B cell (primary cell): ENCODE results near the gene MOBP. TPM values are rescaled to one million over a fixed set of nuclear protein-coding genes. Genes with fewer than 3 reads are reported as not detected.

Source experiments
- ATAC-seq: fragments of 200-7000 bp; cut with Tn5 transposase; one replicate; pipeline ENCODE4 v1.10.0; 2021; ENCODE audit warnings: low read depth, mild to moderate bottlenecking, moderate number of reproducible peaks, moderate library complexity
- CTCF ChIA-PET: fragments of 350-600 bp; sonication (Branson Sonifier 250); formaldehyde crosslinking; loops from one replicate; lab custom pipeline; 2021; ENCODE audit warnings: antibody characterized with exemption, inconsistent platforms; lab: Charles Lee
- POLR2A ChIA-PET: fragments of 350-600 bp; sonication (Branson Sonifier 250); formaldehyde crosslinking; loops from one replicate; lab custom pipeline; 2021; ENCODE audit warnings: antibody characterized with exemption; lab: Charles Lee
- DNase-seq: peaks from one replicate; pipeline ENCODE4 v3.0.0; 2013
- H2AFZ ChIP-seq: 2 replicates; pipeline ENCODE4 v1.6.1; 2012; ENCODE audit warnings: mild to moderate bottlenecking, low read depth, low read length; ENCODE audit not compliant: insufficient read depth, poor library complexity, severe bottlenecking
- H3K27ac ChIP-seq, 2 donors: 1 replicate in 1 of 2; 2 replicates in 1 of 2; pipeline ENCODE4 v1.5.1; 2012 to 2013; ENCODE audit warnings: low read length in 2 of 2, mild to moderate bottlenecking in 2 of 2, moderate library complexity in 1 of 2
- H3K27me3 ChIP-seq, 4 experiments: fragments of 200-600 bp in 1 of 4; sonication (generic) in 1 of 4; replicated peaks in 1 of 4; 1 replicate in 2 of 4; 2 replicates in 2 of 4; pipeline versions ENCODE4 v1.6.1 to v1.7.0; 2013 to 2016; ENCODE audit warnings: low read length in 3 of 4, mild to moderate bottlenecking in 2 of 4, mixed read lengths in 1 of 4, moderate library complexity in 1 of 4; ENCODE audit not compliant: insufficient read depth in 4 of 4, control insufficient read depth in 3 of 4; ENCODE audit errors: control extremely low read depth in 1 of 4
- H3K36me3 ChIP-seq, 2 experiments: replicated peaks in 1 of 2; 1 replicate in 1 of 2; 2 replicates in 1 of 2; pipeline versions ENCODE4 v1.6.1 to v1.7.1; 2013; ENCODE audit warnings: low read length in 1 of 2; ENCODE audit not compliant: insufficient read depth in 2 of 2, control insufficient read depth in 1 of 2; ENCODE audit errors: control extremely low read depth in 1 of 2, extremely low read depth in 1 of 2
- H3K4me1 ChIP-seq, 2 donors: fragments of 200-600 bp in 1 of 2; sonication (generic) in 1 of 2; 1 replicate in 1 of 2; 2 replicates in 1 of 2; pipeline versions ENCODE4 v1.5.1 to v1.6.1; 2013 to 2017; ENCODE audit warnings: low read length in 2 of 2; ENCODE audit not compliant: control insufficient read depth in 2 of 2, insufficient read depth in 2 of 2
- H3K4me2 ChIP-seq: replicated peaks from 2 replicates; pipeline ENCODE3; 2012; ENCODE audit warnings: mild to moderate bottlenecking, low read depth, low read length; ENCODE audit not compliant: poor library complexity, severe bottlenecking
- H3K4me3 ChIP-seq, 5 experiments: fragments of 200-600 bp in 1 of 5; sonication (generic) in 1 of 5; 1 replicate in 3 of 5; 2 replicates in 2 of 5; pipeline versions ENCODE4 v1.5.1 to v1.7.0; 2011 to 2016; ENCODE audit warnings: low read length in 4 of 5, mild to moderate bottlenecking in 4 of 5, low read depth in 2 of 5, control low read depth in 1 of 5, moderate library complexity in 1 of 5; ENCODE audit not compliant: insufficient read depth in 1 of 5; ENCODE audit errors: control extremely low read depth in 1 of 5, extremely low read depth in 1 of 5
- H3K79me2 ChIP-seq: fragments of 200-600 bp; sonication (generic); one replicate; pipeline ENCODE4 v1.6.0; 2016; ENCODE audit warnings: low read length; ENCODE audit not compliant: control insufficient read depth, insufficient read depth
- H3K9ac ChIP-seq: fragments of 200-600 bp; sonication (generic); 2 replicates; pipeline ENCODE4 v1.6.1; 2017; ENCODE audit warnings: mild to moderate bottlenecking, low read length, moderate library complexity
- H3K9me3 ChIP-seq, 3 donors: one replicate each; pipeline versions ENCODE4 v1.6.1 to v1.7.1; 2013; ENCODE audit warnings: low read length in 2 of 3; ENCODE audit not compliant: control insufficient read depth in 2 of 3, insufficient read depth in 1 of 3; ENCODE audit errors: control extremely low read depth in 1 of 3
- H4K20me1 ChIP-seq: 2 replicates; pipeline ENCODE4 v1.6.0; 2012; ENCODE audit warnings: mild to moderate bottlenecking, low read length; ENCODE audit not compliant: insufficient read depth, control insufficient read depth, poor library complexity, severe bottlenecking
- H3K27ac Mint-ChIP-seq: one replicate; pipeline ENCODE4 v1.8.0; 2021; ENCODE audit warnings: mixed read lengths
- H3K27me3 Mint-ChIP-seq: one replicate; pipeline ENCODE4 v1.8.0; 2021; ENCODE audit warnings: mixed read lengths
- H3K4me1 Mint-ChIP-seq: one replicate; pipeline ENCODE4 v1.8.0; 2021; ENCODE audit warnings: mixed read lengths
- H3K4me3 Mint-ChIP-seq: one replicate; pipeline ENCODE4 v1.8.0; 2021; ENCODE audit warnings: mixed read lengths
- H3K9me3 Mint-ChIP-seq: one replicate; pipeline ENCODE4 v1.8.0; 2022; ENCODE audit warnings: mixed read lengths; ENCODE audit not compliant: insufficient read depth
- EZH2 ChIP-seq: IDR thresholded peaks from 2 replicates; pipeline ENCODE4 v1.6.1; 2012; ENCODE audit warnings: borderline replicate concordance, low read depth, mild to moderate bottlenecking, moderate library complexity, low read length; ENCODE audit not compliant: insufficient read depth, poor library complexity, severe bottlenecking
- WGBS: methylation state at CpG from one replicate; pipeline ENCODE4 v1.1.5; 2013; ENCODE audit warnings: missing lambda C conversion rate; ENCODE audit not compliant: insufficient coverage; 5-methylcytosine and 5-hydroxymethylcytosine counted together
- intact Hi-C: fragments of 100-400 bp; cut with micrococcal nuclease; formaldehyde crosslinking; loops from one replicate; pipeline ENCODE4 v1.10.0; 2022
- polyA plus RNA-seq: library from polyadenylated mRNA; depleted of rRNA; stranded (reverse); fragments of >200 nt; gene quantifications from 2 replicates; pipeline ENCODE4 v1.2.3, GENCODE V29; 2012
- total RNA-seq, 2 donors: library from RNA; stranded (reverse); fragments of 120-200 nt in 1 of 2; gene quantifications; 1 replicate in 1 of 2; 2 replicates in 1 of 2; pipeline versions ENCODE4 v1.2.3 to v1.2.4, GENCODE V29; 2013 to 2022
- TF ChIP-seq, protein P1 (sequence below): fragments of 200-600 bp; IDR thresholded peaks from one replicate; pipeline ENCODE4 v1.8.0; 2022; ENCODE audit warnings: antibody characterized with exemption, mild to moderate bottlenecking

The MOBP gene
- total and polyA plus RNA-seq, 2 donors (not counting 1 experiment from before 2014, with no cell fraction given): 0.04 TPM; not detected in 1

DNA sequence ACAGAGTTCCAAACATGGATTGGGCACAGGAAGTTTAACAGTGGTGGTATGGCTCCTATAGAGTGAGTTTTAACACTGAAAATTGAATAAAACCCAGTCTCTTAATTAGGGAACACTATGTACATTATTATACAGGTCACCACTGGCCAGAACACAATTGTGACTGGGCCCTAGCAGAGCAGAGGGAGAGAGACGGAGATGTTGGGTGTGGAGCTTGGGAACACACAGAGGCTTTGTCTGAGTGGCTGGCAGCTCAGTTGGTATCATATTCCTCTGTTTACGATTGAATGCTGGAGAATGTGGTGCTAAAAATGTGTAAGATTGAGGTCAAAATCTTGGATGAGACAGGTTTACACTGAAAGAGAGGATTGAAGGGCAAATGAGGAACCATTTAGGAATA, 6.8 kb upstream of the MOBP start:
- no peak for TF ChIP-seq EZH2
- TF ChIP-seq, protein P1, sequence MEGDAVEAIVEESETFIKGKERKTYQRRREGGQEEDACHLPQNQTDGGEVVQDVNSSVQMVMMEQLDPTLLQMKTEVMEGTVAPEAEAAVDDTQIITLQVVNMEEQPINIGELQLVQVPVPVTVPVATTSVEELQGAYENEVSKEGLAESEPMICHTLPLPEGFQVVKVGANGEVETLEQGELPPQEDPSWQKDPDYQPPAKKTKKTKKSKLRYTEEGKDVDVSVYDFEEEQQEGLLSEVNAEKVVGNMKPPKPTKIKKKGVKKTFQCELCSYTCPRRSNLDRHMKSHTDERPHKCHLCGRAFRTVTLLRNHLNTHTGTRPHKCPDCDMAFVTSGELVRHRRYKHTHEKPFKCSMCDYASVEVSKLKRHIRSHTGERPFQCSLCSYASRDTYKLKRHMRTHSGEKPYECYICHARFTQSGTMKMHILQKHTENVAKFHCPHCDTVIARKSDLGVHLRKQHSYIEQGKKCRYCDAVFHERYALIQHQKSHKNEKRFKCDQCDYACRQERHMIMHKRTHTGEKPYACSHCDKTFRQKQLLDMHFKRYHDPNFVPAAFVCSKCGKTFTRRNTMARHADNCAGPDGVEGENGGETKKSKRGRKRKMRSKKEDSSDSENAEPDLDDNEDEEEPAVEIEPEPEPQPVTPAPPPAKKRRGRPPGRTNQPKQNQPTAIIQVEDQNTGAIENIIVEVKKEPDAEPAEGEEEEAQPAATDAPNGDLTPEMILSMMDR: no peak
- H3K4me3 ChIP-seq: no peak overlapping the region
- H3K27ac ChIP-seq: no peak overlapping the region
- Mint-ChIP-seq H3K9me3 (no peaks in the 10 kb centered on the region), H3K4me3 (no peak overlapping the region), H3K4me1 (no peaks in the 10 kb centered on the region), H3K27me3 (peaks cover 22% of the 10 kb centered on the region), H3K27ac (no peak overlapping the region)
- H4K20me1 ChIP-seq: no peaks in the 10 kb centered on the region
- POLR2A ChIA-PET: interaction anchor here (0.5 kb wide), 1 partner anchor 35 kb away, joined by 3 read pairs; no protein-coding TSS in a partner anchor
- H2AFZ ChIP-seq: no peak overlapping the region
- no peaks in the 10 kb centered on the region for H3K27me3 ChIP-seq
- no peaks in the 10 kb centered on the region for H3K79me2 ChIP-seq
- intact Hi-C loops: no loop called here
- no peaks in the 10 kb centered on the region for H3K36me3 ChIP-seq
- H3K4me1 ChIP-seq: no peaks in the 10 kb centered on the region
- ATAC-seq (no peak), DNase-seq (no peak)
- peaks cover 0 to 4% (median 0%) of the 10 kb centered on the region in 3 donors for H3K9me3 ChIP-seq
- 94% methylated on average over 1 of the region's 2 CpGs for WGBS
- H3K9ac ChIP-seq: no peak overlapping the region
- CTCF ChIA-PET: interaction anchor here (0.7 kb wide), 1 partner anchor 1202 kb away, joined by 4 read pairs; no protein-coding TSS in a partner anchor
- no peak overlapping the region for H3K4me2 ChIP-seq

DNA sequence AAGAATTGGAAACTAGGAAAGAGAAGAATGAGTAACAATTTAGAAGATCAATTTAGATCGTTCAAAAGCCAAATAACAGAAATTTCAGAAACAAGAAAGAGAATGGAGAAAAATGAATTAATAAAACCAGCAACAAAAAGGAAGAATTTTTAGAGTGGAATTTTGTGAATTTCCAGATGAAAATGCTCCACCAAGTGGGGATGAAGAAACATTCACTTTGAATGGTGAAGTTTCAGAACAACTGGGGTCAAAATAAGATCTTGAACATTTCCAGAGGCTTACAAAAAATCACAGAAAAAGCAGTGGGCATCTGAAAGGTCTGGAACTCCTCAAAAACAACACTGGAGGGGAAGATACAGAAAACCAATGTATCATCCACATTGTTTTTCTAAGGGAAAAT, 4.2 kb upstream of the MOBP start:
- Histone ChIP-seq H3K36me3 (no peaks in the 10 kb centered on the region), H3K4me3 (no peak overlapping the region), H3K27ac (no peak overlapping the region), H2AFZ (no peak overlapping the region), H3K27me3 (no peaks in the 10 kb centered on the region), H3K4me2 (no peak overlapping the region), H3K4me1 (no peaks in the 10 kb centered on the region), H3K9me3 (peaks cover 0 to 4% (median 0%) of the 10 kb centered on the region in 3 donors), H3K9ac (no peak overlapping the region), H4K20me1 (no peaks in the 10 kb centered on the region), H3K79me2 (no peaks in the 10 kb centered on the region)
- ATAC-seq (no peak), DNase-seq (no peak)
- CTCF ChIA-PET: no interaction called here
- no peaks in the 10 kb centered on the region for H3K4me1 Mint-ChIP-seq
- H3K27me3 Mint-ChIP-seq: peaks cover 21% of the 10 kb centered on the region
- intact Hi-C loops: no loop called here
- H3K4me3 Mint-ChIP-seq: no peak overlapping the region
- no peak for TF ChIP-seq EZH2
- TF ChIP-seq, protein P1: no peak
- H3K27ac Mint-ChIP-seq: no peak overlapping the region
- H3K9me3 Mint-ChIP-seq: no peaks in the 10 kb centered on the region
- POLR2A ChIA-PET: no interaction called here
- WGBS: no CpG with 5 or more reads among the region's 1 CpG
